SK-N-SH (cell line): ENCODE measurements around the gene SLC17A9. TPM values are rescaled to one million over a fixed set of nuclear protein-coding genes. Genes with fewer than 3 reads are reported as not detected.

Experiments
- CTCF ChIA-PET: fragments of 300-600, 350-600 bp; formaldehyde crosslinking; extraction: SDS; loops from one replicate; lab custom pipeline; 2021; lab: Yijun Ruan, JAX
- POLR2A ChIA-PET: fragments of 350-600 bp; sonication (Branson Sonifier 250); formaldehyde crosslinking; extraction: SDS; loops from one replicate; lab custom pipeline; 2020; ENCODE audit warnings: antibody characterized with exemption, inconsistent platforms; lab: Yijun Ruan, JAX
- DNase-seq: peaks from one replicate; pipeline ENCODE4 v3.0.0; 2012
- H2AFZ ChIP-seq: fragments of 200-600 bp; sonication (generic); 2 replicates; pipeline ENCODE4 v1.8.1; 2016; ENCODE audit warnings: antibody characterized with exemption, mild to moderate bottlenecking, low read depth
- H3F3A ChIP-seq: fragments of 200-600 bp; sonication (generic); replicated peaks from 2 replicates; pipeline ENCODE3; 2016; ENCODE audit warnings: antibody characterized with exemption, mild to moderate bottlenecking; ENCODE audit not compliant: insufficient read depth
- H3K27ac ChIP-seq, 2 experiments: fragments of 200-500 bp in 1 of 2; fragments of 200-600 bp in 1 of 2; sonication (Bioruptor generic) in 1 of 2; sonication (generic), shearing (Covaris generic) in 1 of 2; 2 replicates each; pipeline versions ENCODE4 v1.5.1 to v1.6.1; 2014 to 2016; ENCODE audit warnings: low read depth in 2 of 2, inconsistent platforms in 1 of 2, low read length in 1 of 2, mild to moderate bottlenecking in 1 of 2, mixed read lengths in 1 of 2
- H3K27me3 ChIP-seq: fragments of 200-600 bp; sonication (generic), shearing (Covaris generic); 2 replicates; pipeline ENCODE4 v1.6.1; 2016; ENCODE audit warnings: mixed run types; ENCODE audit not compliant: insufficient read depth
- H3K36me3 ChIP-seq, 2 experiments: fragments of 200-500 bp in 1 of 2; fragments of 200-600 bp in 1 of 2; sonication (Bioruptor generic) in 1 of 2; sonication (generic) in 1 of 2; replicated peaks in 1 of 2; 2 replicates each; pipeline versions ENCODE3 to v1.5.1; 2014 to 2016; ENCODE audit warnings: low read length in 1 of 2, mild to moderate bottlenecking in 1 of 2; ENCODE audit not compliant: insufficient read depth in 2 of 2, control insufficient read depth in 1 of 2
- H3K4me1 ChIP-seq, 2 experiments: fragments of 200-500 bp in 1 of 2; fragments of 200-600 bp in 1 of 2; sonication (Bioruptor generic) in 1 of 2; sonication (generic), shearing (Covaris generic) in 1 of 2; 2 replicates each; pipeline versions ENCODE4 v1.5.1 to v1.6.1; 2014 to 2016; ENCODE audit warnings: low read depth in 1 of 2, low read length in 1 of 2, mixed run types in 1 of 2; ENCODE audit not compliant: insufficient read depth in 2 of 2, control insufficient read depth in 1 of 2
- H3K4me2 ChIP-seq: fragments of 200-600 bp; sonication (generic), shearing (Covaris generic); 2 replicates; pipeline ENCODE4 v1.6.1; 2017; ENCODE audit warnings: mixed run types
- H3K4me3 ChIP-seq, 2 experiments: fragments of 200-500 bp in 1 of 2; fragments of 200-600 bp in 1 of 2; sonication (Bioruptor generic) in 1 of 2; sonication (generic), shearing (Covaris generic) in 1 of 2; 2 replicates each; pipeline versions ENCODE4 v1.5.1 to v1.8.1; 2014 to 2016; ENCODE audit warnings: low read depth in 2 of 2, inconsistent platforms in 1 of 2, low read length in 1 of 2, mild to moderate bottlenecking in 1 of 2, mixed read lengths in 1 of 2, moderate library complexity in 1 of 2
- H3K79me2 ChIP-seq: fragments of 200-600 bp; sonication (generic); 2 replicates; pipeline ENCODE4 v1.8.1; 2017; ENCODE audit warnings: mild to moderate bottlenecking; ENCODE audit not compliant: insufficient read depth
- H3K9ac ChIP-seq: fragments of 200-600 bp; sonication (generic); 2 replicates; pipeline ENCODE4 v1.6.1; 2017; ENCODE audit warnings: mixed run types
- H3K9me2 ChIP-seq: fragments of 200-600 bp; sonication (generic); 2 replicates; pipeline ENCODE4 v1.6.1; 2017; ENCODE audit warnings: mixed run types
- H3K9me3 ChIP-seq: fragments of 200-600 bp; sonication (generic); 2 replicates; pipeline ENCODE4 v1.6.1; 2017; ENCODE audit warnings: mixed run types, mild to moderate bottlenecking, moderate library complexity
- H4K20me1 ChIP-seq: fragments of 200-600 bp; sonication (generic); 2 replicates; pipeline ENCODE4 v1.6.1; 2017; ENCODE audit warnings: mild to moderate bottlenecking, mixed run types; ENCODE audit not compliant: insufficient read depth
- CHD2 ChIP-seq: fragments of 150-350 bp; IDR thresholded peaks from 2 replicates; pipeline ENCODE4 v1.6.1; 2018; ENCODE audit warnings: low read length; ENCODE audit not compliant: partially characterized antibody
- FOXM1 ChIP-seq: IDR thresholded peaks from 2 replicates; pipeline ENCODE4 v1.4.0; 2012; ENCODE audit warnings: low read depth, mild to moderate bottlenecking
- GATA2 ChIP-seq: sonication (generic); formaldehyde crosslinking; IDR thresholded peaks from 2 replicates; pipeline ENCODE4 v1.5.0; 2020; ENCODE audit warnings: mild to moderate bottlenecking, missing genetic modification reagents
- JUND ChIP-seq: IDR thresholded peaks from 2 replicates; pipeline ENCODE4 v1.4.0; 2012
- MEF2A ChIP-seq: IDR thresholded peaks from 2 replicates; pipeline ENCODE4 v1.4.0; 2012; ENCODE audit warnings: low read depth, borderline replicate concordance
- RAD21 ChIP-seq: IDR thresholded peaks from 2 replicates; pipeline ENCODE4 v1.6.1; 2012; ENCODE audit warnings: mild to moderate bottlenecking, low read length
- SMC3 ChIP-seq: IDR thresholded peaks from 2 replicates; pipeline ENCODE4 v1.6.1; 2012; ENCODE audit warnings: low read depth, low read length, improper control_type of control experiment
- TAF1 ChIP-seq: IDR thresholded peaks from 2 replicates; pipeline ENCODE4 v1.6.1; 2012; ENCODE audit warnings: low read depth, mild to moderate bottlenecking, low read length, moderate library complexity, borderline replicate concordance
- TEAD4 ChIP-seq: IDR thresholded peaks from 2 replicates; pipeline ENCODE4 v1.4.0; 2012; ENCODE audit warnings: mild to moderate bottlenecking, borderline replicate concordance; ENCODE audit not compliant: insufficient read depth
- WGBS: methylation state at CpG from one replicate; pipeline ENCODE4 v1.1.6; 2017; ENCODE audit warnings: low lambda C conversion rate; 5-methylcytosine and 5-hydroxymethylcytosine counted together
- polyA plus RNA-seq, 3 experiments: library from polyadenylated mRNA; depleted of rRNA; stranded (reverse); fragments of >200 nt; gene quantifications; 2 replicates each; pipeline ENCODE4 v1.2.3, GENCODE V29; 2012
- TF ChIP-seq, protein P1 (sequence below): IDR thresholded peaks from 2 replicates; pipeline ENCODE4; 2012
- TF ChIP-seq, protein P2 (sequence below): IDR thresholded peaks from 2 replicates; pipeline ENCODE4 v1.4.0; 2012; ENCODE audit warnings: low read depth, borderline replicate concordance
- TF ChIP-seq, protein P3 (sequence below): fragments of 150-350 bp; IDR thresholded peaks from 2 replicates; pipeline ENCODE4 v1.6.1; 2016; ENCODE audit warnings: mild to moderate bottlenecking, low read depth, low read length
- TF ChIP-seq, protein P4 (sequence below): IDR thresholded peaks from 2 replicates; pipeline ENCODE4 v1.4.0; 2012; ENCODE audit warnings: low read depth, borderline replicate concordance
- TF ChIP-seq, protein P5 (sequence below): IDR thresholded peaks from 2 replicates; pipeline ENCODE4 v1.4.0; 2012; ENCODE audit warnings: low read depth

Gene SLC17A9
- polyA plus RNA-seq, 1 of the 3 experiments (the other 2 are of a cell fraction): not detected

DNA sequence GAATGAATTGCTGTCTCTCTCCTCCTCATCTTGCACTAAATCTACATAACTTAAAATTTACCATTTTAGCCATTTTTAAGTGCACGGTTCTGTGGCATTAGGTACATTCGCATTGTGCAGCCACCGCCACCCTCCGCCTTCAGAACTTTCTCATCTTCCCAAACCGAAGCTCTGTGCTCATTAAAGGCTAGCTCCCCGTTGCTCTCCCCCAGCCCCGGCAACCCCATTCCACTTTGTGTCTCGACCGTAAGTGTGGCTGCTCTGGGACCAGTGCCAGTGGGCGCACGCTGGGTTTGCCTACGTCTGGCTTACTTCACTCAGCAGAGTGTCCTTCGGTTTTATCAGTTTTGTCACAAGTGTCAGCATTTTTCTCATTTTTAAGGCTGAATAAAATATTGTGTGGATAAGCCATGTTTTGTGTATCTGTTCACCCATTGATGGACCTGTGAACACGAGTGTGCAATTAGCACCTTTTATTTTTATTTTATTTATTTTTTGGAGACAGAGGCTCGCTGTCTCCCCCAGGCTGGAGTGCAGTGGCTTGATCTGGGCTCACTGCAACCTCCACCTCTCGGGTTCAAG, 16.8 kb downstream of the SLC17A9 start:
- WGBS: 37% methylated on average over 16 of the region's 16 CpGs
- CTCF ChIA-PET: interaction anchor here (1.3 to 2.3 kb wide), 2 partner anchors 13 to 69 kb away, joined by 4 to 10 read pairs; no protein-coding TSS in a partner anchor
- Histone ChIP-seq H3K27ac (no peak overlapping the region), H3K4me3 (no peak overlapping the region), H3K9me2 (no peaks in the 10 kb centered on the region), H3K4me1 (peaks cover 0 to 3% of the 10 kb centered on the region in 2 experiments; a peak in 1 of 4 replicates), H3K79me2 (no peaks in the 10 kb centered on the region), H3K27me3 (peaks cover 26% of the 10 kb centered on the region), H3K4me2 (no peak overlapping the region), H4K20me1 (0 out of 2 replicates have a peak, but pooled peaks cover 3% of the 10 kb centered on the region), H3K9ac (no peak overlapping the region), H3K36me3 (no peaks in the 10 kb centered on the region), H3K9me3 (no peaks in the 10 kb centered on the region), H3F3A (no peaks in the 10 kb centered on the region), H2AFZ (no peak overlapping the region)
- DNase-seq: no peak
- POLR2A ChIA-PET: no interaction called here
- TF ChIP-seq, protein P1, sequence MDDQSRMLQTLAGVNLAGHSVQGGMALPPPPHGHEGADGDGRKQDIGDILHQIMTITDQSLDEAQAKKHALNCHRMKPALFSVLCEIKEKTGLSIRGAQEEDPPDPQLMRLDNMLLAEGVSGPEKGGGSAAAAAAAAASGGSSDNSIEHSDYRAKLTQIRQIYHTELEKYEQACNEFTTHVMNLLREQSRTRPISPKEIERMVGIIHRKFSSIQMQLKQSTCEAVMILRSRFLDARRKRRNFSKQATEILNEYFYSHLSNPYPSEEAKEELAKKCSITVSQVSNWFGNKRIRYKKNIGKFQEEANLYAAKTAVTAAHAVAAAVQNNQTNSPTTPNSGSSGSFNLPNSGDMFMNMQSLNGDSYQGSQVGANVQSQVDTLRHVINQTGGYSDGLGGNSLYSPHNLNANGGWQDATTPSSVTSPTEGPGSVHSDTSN: no peak
- TF ChIP-seq, protein P2, sequence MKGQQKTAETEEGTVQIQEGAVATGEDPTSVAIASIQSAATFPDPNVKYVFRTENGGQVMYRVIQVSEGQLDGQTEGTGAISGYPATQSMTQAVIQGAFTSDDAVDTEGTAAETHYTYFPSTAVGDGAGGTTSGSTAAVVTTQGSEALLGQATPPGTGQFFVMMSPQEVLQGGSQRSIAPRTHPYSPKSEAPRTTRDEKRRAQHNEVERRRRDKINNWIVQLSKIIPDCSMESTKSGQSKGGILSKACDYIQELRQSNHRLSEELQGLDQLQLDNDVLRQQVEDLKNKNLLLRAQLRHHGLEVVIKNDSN: no peak
- TF ChIP-seq JUND (no peak), GATA2 (CRISPR knock-in tag) (no peak), CHD2 (no peak), TAF1 (no peak), RAD21 (no peak), FOXM1 (no peak), MEF2A (no peak), TEAD4 (no peak), SMC3 (no peak)
- TF ChIP-seq, protein P3, sequence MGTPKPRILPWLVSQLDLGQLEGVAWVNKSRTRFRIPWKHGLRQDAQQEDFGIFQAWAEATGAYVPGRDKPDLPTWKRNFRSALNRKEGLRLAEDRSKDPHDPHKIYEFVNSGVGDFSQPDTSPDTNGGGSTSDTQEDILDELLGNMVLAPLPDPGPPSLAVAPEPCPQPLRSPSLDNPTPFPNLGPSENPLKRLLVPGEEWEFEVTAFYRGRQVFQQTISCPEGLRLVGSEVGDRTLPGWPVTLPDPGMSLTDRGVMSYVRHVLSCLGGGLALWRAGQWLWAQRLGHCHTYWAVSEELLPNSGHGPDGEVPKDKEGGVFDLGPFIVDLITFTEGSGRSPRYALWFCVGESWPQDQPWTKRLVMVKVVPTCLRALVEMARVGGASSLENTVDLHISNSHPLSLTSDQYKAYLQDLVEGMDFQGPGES: no peak
- TF ChIP-seq, protein P4, sequence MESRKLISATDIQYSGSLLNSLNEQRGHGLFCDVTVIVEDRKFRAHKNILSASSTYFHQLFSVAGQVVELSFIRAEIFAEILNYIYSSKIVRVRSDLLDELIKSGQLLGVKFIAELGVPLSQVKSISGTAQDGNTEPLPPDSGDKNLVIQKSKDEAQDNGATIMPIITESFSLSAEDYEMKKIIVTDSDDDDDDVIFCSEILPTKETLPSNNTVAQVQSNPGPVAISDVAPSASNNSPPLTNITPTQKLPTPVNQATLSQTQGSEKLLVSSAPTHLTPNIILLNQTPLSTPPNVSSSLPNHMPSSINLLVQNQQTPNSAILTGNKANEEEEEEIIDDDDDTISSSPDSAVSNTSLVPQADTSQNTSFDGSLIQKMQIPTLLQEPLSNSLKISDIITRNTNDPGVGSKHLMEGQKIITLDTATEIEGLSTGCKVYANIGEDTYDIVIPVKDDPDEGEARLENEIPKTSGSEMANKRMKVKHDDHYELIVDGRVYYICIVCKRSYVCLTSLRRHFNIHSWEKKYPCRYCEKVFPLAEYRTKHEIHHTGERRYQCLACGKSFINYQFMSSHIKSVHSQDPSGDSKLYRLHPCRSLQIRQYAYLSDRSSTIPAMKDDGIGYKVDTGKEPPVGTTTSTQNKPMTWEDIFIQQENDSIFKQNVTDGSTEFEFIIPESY: no peak
- TF ChIP-seq, protein P5, sequence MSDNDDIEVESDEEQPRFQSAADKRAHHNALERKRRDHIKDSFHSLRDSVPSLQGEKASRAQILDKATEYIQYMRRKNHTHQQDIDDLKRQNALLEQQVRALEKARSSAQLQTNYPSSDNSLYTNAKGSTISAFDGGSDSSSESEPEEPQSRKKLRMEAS: no peak
